Neural cell (in vitro differentiated cells): Measurements from ENCODE around the gene GPRIN3.

Experiments used
- RAD21 ChIP-seq: fragments of 450-650 bp; conservative IDR thresholded peaks from 2 replicates; pipeline ENCODE4 v1.6.1; 2014; ENCODE audit warnings: antibody characterized with exemption, mild to moderate bottlenecking, moderate library complexity
- TF ChIP-seq, protein P1 (sequence below): IDR thresholded peaks from 2 replicates; pipeline ENCODE4 v1.6.1; 2012; ENCODE audit warnings: borderline replicate concordance

DNA sequence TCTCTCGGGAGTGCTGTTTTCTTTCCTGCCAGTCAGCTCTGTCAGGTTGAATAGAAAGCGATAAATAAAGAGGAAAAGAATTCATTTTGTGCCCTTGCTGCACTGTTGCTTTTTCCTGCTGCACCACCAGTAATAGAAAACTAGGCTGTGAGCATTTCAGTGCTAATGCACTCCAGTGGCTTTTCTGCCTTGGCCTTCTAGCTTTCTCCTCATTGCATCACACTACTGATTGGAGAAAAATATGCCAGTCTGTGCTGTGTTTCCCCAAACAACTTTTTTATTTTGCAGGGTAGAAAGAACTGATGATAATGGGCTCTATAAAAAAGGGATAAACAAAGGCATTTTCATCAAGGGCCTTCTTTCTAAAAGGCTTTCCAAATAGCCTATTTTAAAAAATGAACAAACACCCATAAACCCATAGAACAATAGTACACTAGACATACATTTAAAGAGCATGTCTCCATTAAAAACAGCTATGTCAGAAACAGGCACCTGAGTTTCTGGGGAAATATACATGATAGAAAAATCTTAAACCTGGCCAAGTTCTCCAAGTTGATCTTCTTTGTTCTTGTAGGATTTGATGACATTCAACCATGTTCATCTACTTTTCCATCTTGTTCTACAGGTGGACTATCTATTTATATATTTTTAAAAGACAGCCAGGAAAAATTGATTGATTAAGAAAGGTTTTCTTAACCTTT lies 86.3 kb downstream of the GPRIN3 start:
- no peak for TF ChIP-seq RAD21
- TF ChIP-seq, protein P1, sequence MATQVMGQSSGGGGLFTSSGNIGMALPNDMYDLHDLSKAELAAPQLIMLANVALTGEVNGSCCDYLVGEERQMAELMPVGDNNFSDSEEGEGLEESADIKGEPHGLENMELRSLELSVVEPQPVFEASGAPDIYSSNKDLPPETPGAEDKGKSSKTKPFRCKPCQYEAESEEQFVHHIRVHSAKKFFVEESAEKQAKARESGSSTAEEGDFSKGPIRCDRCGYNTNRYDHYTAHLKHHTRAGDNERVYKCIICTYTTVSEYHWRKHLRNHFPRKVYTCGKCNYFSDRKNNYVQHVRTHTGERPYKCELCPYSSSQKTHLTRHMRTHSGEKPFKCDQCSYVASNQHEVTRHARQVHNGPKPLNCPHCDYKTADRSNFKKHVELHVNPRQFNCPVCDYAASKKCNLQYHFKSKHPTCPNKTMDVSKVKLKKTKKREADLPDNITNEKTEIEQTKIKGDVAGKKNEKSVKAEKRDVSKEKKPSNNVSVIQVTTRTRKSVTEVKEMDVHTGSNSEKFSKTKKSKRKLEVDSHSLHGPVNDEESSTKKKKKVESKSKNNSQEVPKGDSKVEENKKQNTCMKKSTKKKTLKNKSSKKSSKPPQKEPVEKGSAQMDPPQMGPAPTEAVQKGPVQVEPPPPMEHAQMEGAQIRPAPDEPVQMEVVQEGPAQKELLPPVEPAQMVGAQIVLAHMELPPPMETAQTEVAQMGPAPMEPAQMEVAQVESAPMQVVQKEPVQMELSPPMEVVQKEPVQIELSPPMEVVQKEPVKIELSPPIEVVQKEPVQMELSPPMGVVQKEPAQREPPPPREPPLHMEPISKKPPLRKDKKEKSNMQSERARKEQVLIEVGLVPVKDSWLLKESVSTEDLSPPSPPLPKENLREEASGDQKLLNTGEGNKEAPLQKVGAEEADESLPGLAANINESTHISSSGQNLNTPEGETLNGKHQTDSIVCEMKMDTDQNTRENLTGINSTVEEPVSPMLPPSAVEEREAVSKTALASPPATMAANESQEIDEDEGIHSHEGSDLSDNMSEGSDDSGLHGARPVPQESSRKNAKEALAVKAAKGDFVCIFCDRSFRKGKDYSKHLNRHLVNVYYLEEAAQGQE, result no peak
